H9 (cell line): ENCODE data around the gene TMEM86B. TPM values are rescaled to one million over a fixed set of nuclear protein-coding genes. Genes with fewer than 3 reads are reported as not detected.
"Not testable (repeated sequence)": the region's sequence is repeated elsewhere in the genome, so short reads cannot be mapped to it uniquely, and the experiment has no call there.

Experiments used
- DNase-seq: peaks from one replicate; pipeline ENCODE4 v3.0.0-alpha.2; 2017
- H2AFZ ChIP-seq: one replicate; pipeline ENCODE4 v1.6.1; 2013; ENCODE audit warnings: mild to moderate bottlenecking, low read length, control low read depth, moderate library complexity
- H2AK5ac ChIP-seq: 2 replicates; pipeline ENCODE4 v1.6.1; 2013; ENCODE audit warnings: low read length, control low read depth, mixed read lengths; ENCODE audit not compliant: insufficient read length
- H2BK120ac ChIP-seq: one replicate; pipeline ENCODE4 v1.6.1; 2013; ENCODE audit warnings: low read depth, mild to moderate bottlenecking, low read length, control low read depth, inconsistent platforms; ENCODE audit not compliant: poor library complexity, severe bottlenecking
- H2BK12ac ChIP-seq: 2 replicates; pipeline ENCODE4 v1.6.1; 2013; ENCODE audit warnings: low read length, control low read depth, mixed read lengths, low read depth; ENCODE audit not compliant: insufficient read length
- H2BK15ac ChIP-seq: 2 replicates; pipeline ENCODE4 v1.6.1; 2013; ENCODE audit warnings: low read depth, low read length, control low read depth
- H2BK20ac ChIP-seq: one replicate; pipeline ENCODE4 v1.6.1; 2013; ENCODE audit warnings: low read depth, mild to moderate bottlenecking, low read length, control low read depth, inconsistent platforms; ENCODE audit not compliant: poor library complexity, severe bottlenecking
- H2BK5ac ChIP-seq: 2 replicates; pipeline ENCODE4 v1.6.1; 2013; ENCODE audit warnings: low read length, control low read depth, mixed read lengths; ENCODE audit not compliant: insufficient read length
- H3K14ac ChIP-seq: 2 replicates; pipeline ENCODE4 v1.6.1; 2013; ENCODE audit warnings: low read length, control low read depth; ENCODE audit not compliant: insufficient read depth
- H3K18ac ChIP-seq: 2 replicates; pipeline ENCODE4 v1.6.1; 2013; ENCODE audit warnings: low read depth, mild to moderate bottlenecking, mixed read lengths, low read length, control low read depth; ENCODE audit not compliant: insufficient read length
- H3K23ac ChIP-seq: 2 replicates; pipeline ENCODE4 v1.6.1; 2013; ENCODE audit warnings: low read length, control low read depth, mixed read lengths, low read depth; ENCODE audit not compliant: insufficient read length
- H3K23me2 ChIP-seq: 2 replicates; pipeline ENCODE4 v1.6.1; 2013; ENCODE audit warnings: low read depth, mild to moderate bottlenecking, mixed read lengths, low read length, control low read depth; ENCODE audit not compliant: insufficient read length, poor library complexity, severe bottlenecking
- H3K27ac ChIP-seq: 2 replicates; pipeline ENCODE4 v1.5.1; 2013; ENCODE audit warnings: low read length, control low read depth, mixed read lengths, low read depth; ENCODE audit not compliant: insufficient read length
- H3K27me3 ChIP-seq: 2 replicates; pipeline ENCODE4 v1.6.1; 2013; ENCODE audit warnings: low read length, control low read depth, inconsistent platforms; ENCODE audit not compliant: insufficient read depth
- H3K4ac ChIP-seq: 2 replicates; pipeline ENCODE4 v1.6.1; 2013; ENCODE audit warnings: low read depth, mild to moderate bottlenecking, control low read depth, inconsistent platforms, low read length, moderate library complexity
- H3K4me1 ChIP-seq: 2 replicates; pipeline ENCODE4 v1.6.1; 2013; ENCODE audit warnings: low read length, control low read depth, inconsistent platforms; ENCODE audit not compliant: insufficient read depth
- H3K4me2 ChIP-seq: 2 replicates; pipeline ENCODE4 v1.6.1; 2013; ENCODE audit warnings: low read length, control low read depth, mixed read lengths; ENCODE audit not compliant: insufficient read length, insufficient read depth
- H3K56ac ChIP-seq: 2 replicates; pipeline ENCODE4 v1.6.1; 2013; ENCODE audit warnings: low read depth, mild to moderate bottlenecking, mixed read lengths, low read length, control low read depth; ENCODE audit not compliant: insufficient read length
- H3K79me1 ChIP-seq: 2 replicates; pipeline ENCODE4 v1.6.1; 2013; ENCODE audit warnings: low read depth, mild to moderate bottlenecking, moderate library complexity, low read length, control low read depth, inconsistent platforms; ENCODE audit not compliant: insufficient read depth, poor library complexity, severe bottlenecking
- H3K79me2 ChIP-seq: 2 replicates; pipeline ENCODE4 v1.6.1; 2013; ENCODE audit warnings: low read length, control low read depth, inconsistent platforms; ENCODE audit not compliant: insufficient read depth
- H3K9ac ChIP-seq: 2 replicates; pipeline ENCODE4 v1.6.1; 2013; ENCODE audit warnings: low read length, control low read depth, mixed read lengths; ENCODE audit not compliant: insufficient read length; ENCODE audit errors: extremely low read depth
- H3K9me3 ChIP-seq: one replicate; pipeline ENCODE4 v1.6.1; 2013; ENCODE audit warnings: low read depth, low read length, inconsistent platforms; ENCODE audit not compliant: control insufficient read depth
- H3T11ph ChIP-seq: one replicate; pipeline ENCODE4 v1.6.1; 2013; ENCODE audit warnings: mild to moderate bottlenecking, low read length, control low read depth, inconsistent platforms
- H4K20me1 ChIP-seq: one replicate; pipeline ENCODE4 v1.6.1; 2013; ENCODE audit not compliant: control insufficient read depth, insufficient read length, insufficient read depth
- H4K5ac ChIP-seq: 2 replicates; pipeline ENCODE4 v1.6.1; 2013; ENCODE audit warnings: low read depth, mild to moderate bottlenecking, mixed read lengths, low read length, control low read depth; ENCODE audit not compliant: insufficient read length
- H4K8ac ChIP-seq: replicated peaks from 2 replicates; pipeline ENCODE4 v1.6.1; 2013; ENCODE audit warnings: low read length, control low read depth, mixed read lengths, low read depth; ENCODE audit not compliant: insufficient read length
- H4K91ac ChIP-seq: 2 replicates; pipeline ENCODE4 v1.6.1; 2013; ENCODE audit warnings: low read depth, mild to moderate bottlenecking, moderate library complexity, mixed read lengths, low read length, control low read depth; ENCODE audit not compliant: insufficient read length
- H3K27ac Mint-ChIP-seq, 3 experiments: 2 replicates in 2 of 3; 3 replicates in 1 of 3; pipeline ENCODE4 v1.8.0; 2020 to 2021; ENCODE audit warnings: mixed read lengths in 3 of 3, mild to moderate bottlenecking in 1 of 3, moderate library complexity in 1 of 3
- H3K27me3 Mint-ChIP-seq: 2 replicates; pipeline ENCODE4 v1.8.0; 2021; ENCODE audit warnings: low read depth, mild to moderate bottlenecking, moderate library complexity, mixed read lengths
- H3K36me3 Mint-ChIP-seq, 3 experiments: 2 replicates in 2 of 3; 3 replicates in 1 of 3; pipeline ENCODE4 v1.8.0; 2020 to 2021; ENCODE audit warnings: low read depth in 3 of 3, mixed read lengths in 3 of 3; ENCODE audit not compliant: insufficient read depth in 1 of 3
- H3K4me1 Mint-ChIP-seq, 2 experiments: 2 replicates each; pipeline ENCODE4 v1.8.0; 2020; ENCODE audit warnings: mixed read lengths in 2 of 2
- H3K4me3 Mint-ChIP-seq, 2 experiments: 2 replicates in 1 of 2; 3 replicates in 1 of 2; pipeline ENCODE4 v1.8.0; 2020 to 2021; ENCODE audit warnings: mild to moderate bottlenecking in 2 of 2, mixed read lengths in 2 of 2, moderate library complexity in 1 of 2
- H3K9me3 Mint-ChIP-seq, 2 experiments: 2 replicates in 1 of 2; 3 replicates in 1 of 2; pipeline ENCODE4 v1.8.0; 2020; ENCODE audit warnings: mild to moderate bottlenecking in 2 of 2, mixed read lengths in 2 of 2, moderate library complexity in 1 of 2
- WGBS: extraction: QIAGEN DNeasy Blood & Tissue Kit; methylation state at CpG from one replicate; pipeline ENCODE4 v1.1.7; 2013; ENCODE audit warnings: missing lambda C conversion rate, low lambda C conversion rate, mixed read lengths; ENCODE audit not compliant: insufficient read length; ENCODE audit errors: extremely low coverage; 5-methylcytosine and 5-hydroxymethylcytosine counted together
- total RNA-seq: library from RNA; stranded (reverse); gene quantifications from 2 replicates; pipeline ENCODE4 v1.2.1, GENCODE V29; 2021
- TF ChIP-seq, protein P1 (sequence below): fragments of 200-600 bp; sonication (generic); conservative IDR thresholded peaks from 3 replicates; pipeline ENCODE4 v1.8.0; 2021; ENCODE audit warnings: antibody characterized with exemption, mild to moderate bottlenecking

The TMEM86B gene
- total RNA-seq, 1 experiment from 2014 or later = 4.5 TPM

DNA sequence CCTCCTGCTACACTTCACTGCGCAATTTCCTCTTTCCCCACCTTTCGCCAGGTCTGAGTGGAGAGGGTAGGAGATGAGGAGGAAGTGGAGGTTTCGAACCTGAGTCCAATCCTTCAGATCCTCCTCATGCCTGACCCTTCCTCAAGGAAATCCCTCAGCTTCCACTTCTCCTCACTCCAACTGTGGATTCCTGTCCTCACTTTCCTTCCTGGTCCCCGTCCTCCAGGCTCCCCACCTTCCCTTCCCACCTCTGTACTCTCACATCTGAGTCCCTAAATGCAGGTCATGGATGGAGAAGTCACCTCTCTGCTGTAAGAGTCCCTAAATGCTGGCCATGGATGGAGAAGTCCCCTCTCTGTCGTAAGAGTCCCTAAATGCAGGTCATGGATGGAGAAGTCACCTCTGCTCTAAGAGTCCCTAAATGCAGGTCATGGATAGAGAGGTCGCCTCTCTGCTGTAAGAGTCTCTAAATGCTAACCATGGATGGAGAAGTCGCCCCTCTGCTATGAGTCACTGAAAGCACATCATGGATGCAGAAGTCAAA is 3.1 kb downstream of the TMEM86B start:
- H3K4me2 ChIP-seq = no peak overlapping the region
- TF ChIP-seq, protein P1, sequence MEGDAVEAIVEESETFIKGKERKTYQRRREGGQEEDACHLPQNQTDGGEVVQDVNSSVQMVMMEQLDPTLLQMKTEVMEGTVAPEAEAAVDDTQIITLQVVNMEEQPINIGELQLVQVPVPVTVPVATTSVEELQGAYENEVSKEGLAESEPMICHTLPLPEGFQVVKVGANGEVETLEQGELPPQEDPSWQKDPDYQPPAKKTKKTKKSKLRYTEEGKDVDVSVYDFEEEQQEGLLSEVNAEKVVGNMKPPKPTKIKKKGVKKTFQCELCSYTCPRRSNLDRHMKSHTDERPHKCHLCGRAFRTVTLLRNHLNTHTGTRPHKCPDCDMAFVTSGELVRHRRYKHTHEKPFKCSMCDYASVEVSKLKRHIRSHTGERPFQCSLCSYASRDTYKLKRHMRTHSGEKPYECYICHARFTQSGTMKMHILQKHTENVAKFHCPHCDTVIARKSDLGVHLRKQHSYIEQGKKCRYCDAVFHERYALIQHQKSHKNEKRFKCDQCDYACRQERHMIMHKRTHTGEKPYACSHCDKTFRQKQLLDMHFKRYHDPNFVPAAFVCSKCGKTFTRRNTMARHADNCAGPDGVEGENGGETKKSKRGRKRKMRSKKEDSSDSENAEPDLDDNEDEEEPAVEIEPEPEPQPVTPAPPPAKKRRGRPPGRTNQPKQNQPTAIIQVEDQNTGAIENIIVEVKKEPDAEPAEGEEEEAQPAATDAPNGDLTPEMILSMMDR = no peak
- no peaks in the 10 kb centered on the region for H3K79me2 ChIP-seq
- Mint-ChIP-seq H3K9me3 (peaks cover 1 to 4% of the 10 kb centered on the region in 2 experiments; a peak in 4 of 5 replicates), H3K4me3 (no peak overlapping the region), H3K36me3 (peaks cover 10 to 23% (median 19%) of the 10 kb centered on the region in 3 experiments), H3K27me3 (peaks cover 2% of the 10 kb centered on the region; the same call in 1 of the 2 replicates), H3K4me1 (peaks cover 0 to 6% of the 10 kb centered on the region in 2 experiments; a peak in 2 of 4 replicates), H3K27ac (peak overlapping the region in 2 of 3 experiments; percentile 13 to 68; a peak in 2 of 7 replicates)
- no CpG with 5 or more reads among the region's 7 CpGs for WGBS
- H4K20me1 ChIP-seq = no peaks in the 10 kb centered on the region
- no peak overlapping the region for H3K18ac ChIP-seq
- no peak overlapping the region for H2BK120ac ChIP-seq
- H3K9ac ChIP-seq = no peak overlapping the region
- H4K8ac ChIP-seq = no peak overlapping the region
- no peaks in the 10 kb centered on the region for H3K27me3 ChIP-seq
- no peak overlapping the region for H2BK5ac ChIP-seq
- H3K14ac ChIP-seq = no peak overlapping the region
- no peaks in the 10 kb centered on the region for H3K4me1 ChIP-seq
- H2BK15ac ChIP-seq = no peak overlapping the region
- no peaks in the 10 kb centered on the region for H3K23me2 ChIP-seq
- H3K23ac ChIP-seq = no peak overlapping the region
- no peak overlapping the region for H2AFZ ChIP-seq
- no peak for DNase-seq
- H3K4ac ChIP-seq = no peak overlapping the region
- H3K27ac ChIP-seq = no peak overlapping the region
- H2BK20ac ChIP-seq = no peak overlapping the region
- no peak overlapping the region for H4K5ac ChIP-seq
- no peaks in the 10 kb centered on the region for H3K79me1 ChIP-seq
- H4K91ac ChIP-seq = no peak overlapping the region
- H3T11ph ChIP-seq = no peak overlapping the region
- no peak overlapping the region for H2AK5ac ChIP-seq
- no peaks in the 10 kb centered on the region for H3K9me3 ChIP-seq
- H2BK12ac ChIP-seq = no peak overlapping the region
- H3K56ac ChIP-seq = no peak overlapping the region

DNA sequence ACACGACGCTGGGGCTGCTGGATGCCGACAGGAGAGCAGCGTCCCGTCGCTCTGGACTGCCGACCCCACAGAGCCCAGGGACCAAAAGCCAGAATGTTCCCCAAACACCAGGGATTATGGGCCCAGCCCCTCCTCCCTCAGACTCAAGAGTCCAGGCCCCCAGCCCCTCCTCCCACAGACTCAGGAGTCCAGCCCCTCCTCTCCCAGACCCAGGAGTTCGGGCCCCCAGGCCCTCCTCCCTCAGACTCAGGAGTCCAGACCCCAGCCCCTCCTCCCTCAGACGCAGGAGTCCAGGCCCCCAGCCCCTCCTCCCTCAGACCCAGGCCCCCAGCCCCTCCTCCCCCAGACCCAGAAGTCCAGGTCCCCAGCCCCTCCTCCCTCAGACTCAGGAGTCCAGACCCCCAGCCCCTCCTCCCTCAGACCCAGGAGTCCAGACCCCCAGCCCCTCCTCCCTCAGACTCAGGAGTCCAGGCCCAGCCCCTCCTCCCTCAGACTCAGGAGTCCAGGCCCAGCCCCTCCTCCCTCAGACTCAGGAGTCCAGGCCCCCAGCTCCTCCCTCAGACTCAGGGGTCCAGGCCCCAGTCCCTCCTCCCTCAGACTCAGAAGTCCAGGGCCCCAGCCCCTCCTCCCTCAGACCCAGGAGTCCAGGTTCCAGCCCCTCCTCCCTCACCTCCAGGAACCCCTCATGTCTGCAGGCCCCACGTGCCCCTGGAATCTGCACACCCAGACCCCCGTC is 3.7 kb downstream of the TMEM86B start:
- H2BK120ac ChIP-seq, H3T11ph ChIP-seq, H4K91ac ChIP-seq, H3K9me3 ChIP-seq, H3K23me2 ChIP-seq, H3K23ac ChIP-seq, H3K9me3 Mint-ChIP-seq, H3K18ac ChIP-seq, H2BK15ac ChIP-seq, H2BK5ac ChIP-seq, H2AFZ ChIP-seq, H3K4me1 Mint-ChIP-seq, H4K8ac ChIP-seq, H2AK5ac ChIP-seq, H3K56ac ChIP-seq, H3K79me2 ChIP-seq, H2BK20ac ChIP-seq, H3K14ac ChIP-seq, H3K4me3 Mint-ChIP-seq, H3K4ac ChIP-seq, H4K5ac ChIP-seq, H3K79me1 ChIP-seq, H3K9ac ChIP-seq, H3K4me2 ChIP-seq, H4K20me1 ChIP-seq, H3K27me3 Mint-ChIP-seq, H3K27ac ChIP-seq, H2BK12ac ChIP-seq, H3K27me3 ChIP-seq, H3K4me1 ChIP-seq: not testable (repeated sequence)
- WGBS = no CpG with 5 or more reads among the region's 11 CpGs
- H3K27ac Mint-ChIP-seq = peak overlapping the region in 2 of 3 experiments; percentile 52 to 68; a peak in 1 of 7 replicates
- peak; percentile 28 for DNase-seq
- H3K36me3 Mint-ChIP-seq = peaks cover 9 to 26% (median 15%) of the 10 kb centered on the region in 3 experiments
